ENCODE measurements around the gene PIK3CG.
"Not testable (repeated sequence)": the region's sequence is repeated elsewhere in the genome, so short reads cannot be mapped to it uniquely, and the experiment has no call there.

PIK3CG gene

GRCh38 chr7:106936236-106936635 lies 71.2 kb downstream of the PIK3CG start:
- Mint-ChIP-seq H3K36me3 (no peaks in the 10 kb centered on the region), H3K9me3 (no peaks in the 10 kb centered on the region), H3K27ac (no peak overlapping the region), H3K27me3 (no peaks in the 10 kb centered on the region), H3K4me3 (no peak overlapping the region), H3K4me1 (no peaks in the 10 kb centered on the region)

- not testable (repeated sequence) for H3K4me1 Mint-ChIP-seq, H3K27me3 Mint-ChIP-seq, H3K4me3 Mint-ChIP-seq, H3K9me3 Mint-ChIP-seq, H3K36me3 Mint-ChIP-seq, H3K27ac Mint-ChIP-seq
Measured at GRCh38 chr7:106938122-106938521, 73.0 kb downstream of the PIK3CG start.

- Mint-ChIP-seq H3K27ac (no peak overlapping the region), H3K4me3 (no peak overlapping the region), H3K27me3 (no peaks in the 10 kb centered on the region), H3K9me3 (no peaks in the 10 kb centered on the region), H3K4me1 (no peaks in the 10 kb centered on the region), H3K36me3 (no peaks in the 10 kb centered on the region)
Measured at GRCh38 chr7:106938803-106939202, 73.7 kb downstream of the PIK3CG start.

GRCh38 chr7:106944035-106944665 lies 79.1 kb downstream of the PIK3CG start:
- no peak overlapping the region for H3K27ac Mint-ChIP-seq

GRCh38 chr7:106947244-106947728 lies 82.2 kb downstream of the PIK3CG start:
- no peak overlapping the region for H3K4me3 Mint-ChIP-seq
- no peaks in the 10 kb centered on the region for H3K27me3 Mint-ChIP-seq
- no peak overlapping the region for H3K27ac Mint-ChIP-seq
- H3K9me3 Mint-ChIP-seq, result no peaks in the 10 kb centered on the region
- H3K36me3 Mint-ChIP-seq, result no peaks in the 10 kb centered on the region
- H3K4me1 Mint-ChIP-seq, result no peaks in the 10 kb centered on the region

More at GRCh38 chr7:106944035-106944665, 79.1 kb downstream of the PIK3CG start:
- Mint-ChIP-seq H3K27me3 (no peaks in the 10 kb centered on the region), H3K9me3 (no peaks in the 10 kb centered on the region), H3K4me1 (no peaks in the 10 kb centered on the region), H3K4me3 (no peak overlapping the region), H3K36me3 (no peaks in the 10 kb centered on the region)

GRCh38 chr7:106952001-106952657 lies 87.0 kb downstream of the PIK3CG start:
- Mint-ChIP-seq H3K4me3 (no peak overlapping the region), H3K27ac (no peak overlapping the region), H3K4me1 (no peaks in the 10 kb centered on the region), H3K9me3 (no peaks in the 10 kb centered on the region), H3K27me3 (no peaks in the 10 kb centered on the region), H3K36me3 (no peaks in the 10 kb centered on the region)

GRCh38 chr7:106952658-106953231 lies 87.7 kb downstream of the PIK3CG start:
- no peaks in the 10 kb centered on the region for H3K4me1 Mint-ChIP-seq

GRCh38 chr7:106954840-106955239 lies 89.8 kb downstream of the PIK3CG start:
- no peak overlapping the region for H3K4me3 Mint-ChIP-seq
- no peaks in the 10 kb centered on the region for H3K4me1 Mint-ChIP-seq
- H3K9me3 Mint-ChIP-seq, result no peaks in the 10 kb centered on the region
- H3K27me3 Mint-ChIP-seq, result no peaks in the 10 kb centered on the region
- H3K36me3 Mint-ChIP-seq, result peaks cover 1% of the 10 kb centered on the region
- no peak overlapping the region for H3K27ac Mint-ChIP-seq

More at GRCh38 chr7:106952658-106953231, 87.7 kb downstream of the PIK3CG start:
- no peak overlapping the region for H3K4me3 Mint-ChIP-seq
- no peaks in the 10 kb centered on the region for H3K27me3 Mint-ChIP-seq
- peaks cover 1% of the 10 kb centered on the region for H3K36me3 Mint-ChIP-seq
- no peaks in the 10 kb centered on the region for H3K9me3 Mint-ChIP-seq
- no peak overlapping the region for H3K27ac Mint-ChIP-seq

- not testable (repeated sequence) for H3K9me3 Mint-ChIP-seq, H3K27ac Mint-ChIP-seq, H3K36me3 Mint-ChIP-seq, H3K4me3 Mint-ChIP-seq, H3K4me1 Mint-ChIP-seq, H3K27me3 Mint-ChIP-seq
Measured at GRCh38 chr7:106955857-106956256, 90.8 kb downstream of the PIK3CG start.

All from activated naive CD4-positive, alpha-beta T cell treated with anti-CD3 and anti-CD28 coated beads, Interleukin-2, amount 50 U/mL, for 24 hours (primary cell).